D721Med (cell line): ENCODE measurements around the gene CADM1.
A peak's percentile ranks its signal among the peaks of the same experiment; 100 is the strongest.

ENCODE experiments used
- DNase-seq: peaks from one replicate; pipeline ENCODE4 v3.0.0; 2011; ENCODE audit warnings: low spot score; ENCODE audit not compliant: insufficient read length
- FAIRE-seq: peaks from 2 replicates; lab custom pipeline; 2011; peaks lifted over from hg19 to GRCh38; lab: Jason Lieb, UNC
- TF ChIP-seq, protein P1 (sequence below): IDR thresholded peaks from 2 replicates; pipeline ENCODE4 v1.5.1; 2012; ENCODE audit warnings: mild to moderate bottlenecking, control low read depth; ENCODE audit not compliant: insufficient read depth; ENCODE audit errors: missing control alignments

Gene CADM1

GRCh38 chr11:115349335-115350017 is 154.7 kb downstream of the CADM1 start:
- TF ChIP-seq, protein P1, sequence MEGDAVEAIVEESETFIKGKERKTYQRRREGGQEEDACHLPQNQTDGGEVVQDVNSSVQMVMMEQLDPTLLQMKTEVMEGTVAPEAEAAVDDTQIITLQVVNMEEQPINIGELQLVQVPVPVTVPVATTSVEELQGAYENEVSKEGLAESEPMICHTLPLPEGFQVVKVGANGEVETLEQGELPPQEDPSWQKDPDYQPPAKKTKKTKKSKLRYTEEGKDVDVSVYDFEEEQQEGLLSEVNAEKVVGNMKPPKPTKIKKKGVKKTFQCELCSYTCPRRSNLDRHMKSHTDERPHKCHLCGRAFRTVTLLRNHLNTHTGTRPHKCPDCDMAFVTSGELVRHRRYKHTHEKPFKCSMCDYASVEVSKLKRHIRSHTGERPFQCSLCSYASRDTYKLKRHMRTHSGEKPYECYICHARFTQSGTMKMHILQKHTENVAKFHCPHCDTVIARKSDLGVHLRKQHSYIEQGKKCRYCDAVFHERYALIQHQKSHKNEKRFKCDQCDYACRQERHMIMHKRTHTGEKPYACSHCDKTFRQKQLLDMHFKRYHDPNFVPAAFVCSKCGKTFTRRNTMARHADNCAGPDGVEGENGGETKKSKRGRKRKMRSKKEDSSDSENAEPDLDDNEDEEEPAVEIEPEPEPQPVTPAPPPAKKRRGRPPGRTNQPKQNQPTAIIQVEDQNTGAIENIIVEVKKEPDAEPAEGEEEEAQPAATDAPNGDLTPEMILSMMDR = no peak
- DNase-seq = no peak
- no peak for FAIRE-seq

GRCh38 chr11:115348416-115348815 is 155.8 kb downstream of the CADM1 start:
- TF ChIP-seq, protein P1 = no peak
- DNase-seq = no peak
- peak; percentile 25 for FAIRE-seq

DNA sequence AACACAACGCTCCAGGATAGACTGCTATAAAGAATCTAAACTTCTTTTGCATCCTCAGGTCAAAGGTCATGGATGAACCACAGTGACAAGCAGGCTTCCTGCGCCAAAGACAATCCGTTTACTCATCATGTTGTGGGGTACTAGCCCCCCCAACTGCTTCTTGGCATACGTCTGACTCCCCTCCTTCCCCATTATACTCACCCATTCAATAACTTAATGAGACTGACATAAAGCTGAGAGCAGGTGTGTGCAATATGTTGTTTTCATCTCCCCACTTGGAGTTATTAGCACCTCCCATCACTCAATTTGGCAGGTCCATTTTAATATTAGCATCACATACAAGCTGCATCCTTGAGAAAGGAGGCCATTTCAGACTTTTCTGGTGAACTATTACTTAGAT is 157.1 kb downstream of the CADM1 start:
- TF ChIP-seq, protein P1 = no peak
- FAIRE-seq (no peak), DNase-seq (no peak)

- TF ChIP-seq, protein P1 = no peak
- FAIRE-seq (no peak), DNase-seq (no peak)
These were observed 158.4 kb downstream of the CADM1 start for GRCh38 chr11:115345840-115346239.

DNA sequence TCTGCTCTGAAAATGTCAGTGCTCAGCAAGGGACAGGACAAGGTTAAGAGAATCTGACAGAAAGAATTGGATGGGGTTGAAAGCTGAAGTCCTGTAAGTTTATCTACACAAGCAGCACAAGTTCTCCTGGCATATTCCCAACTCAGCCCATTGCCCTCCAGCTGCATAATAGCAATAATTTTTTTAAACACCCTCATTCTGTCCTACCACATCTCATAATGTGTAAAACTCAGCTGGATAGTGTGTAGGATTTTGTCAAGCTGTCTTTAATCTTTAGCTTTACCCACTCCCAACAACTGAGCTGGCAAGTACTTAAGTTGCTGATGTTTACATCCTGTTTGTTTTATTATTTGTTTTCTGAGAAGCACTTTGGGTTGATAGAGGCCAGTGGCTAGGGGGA is 158.9 kb downstream of the CADM1 start:
- no peak for DNase-seq
- FAIRE-seq = no peak
- TF ChIP-seq, protein P1 = no peak

DNA sequence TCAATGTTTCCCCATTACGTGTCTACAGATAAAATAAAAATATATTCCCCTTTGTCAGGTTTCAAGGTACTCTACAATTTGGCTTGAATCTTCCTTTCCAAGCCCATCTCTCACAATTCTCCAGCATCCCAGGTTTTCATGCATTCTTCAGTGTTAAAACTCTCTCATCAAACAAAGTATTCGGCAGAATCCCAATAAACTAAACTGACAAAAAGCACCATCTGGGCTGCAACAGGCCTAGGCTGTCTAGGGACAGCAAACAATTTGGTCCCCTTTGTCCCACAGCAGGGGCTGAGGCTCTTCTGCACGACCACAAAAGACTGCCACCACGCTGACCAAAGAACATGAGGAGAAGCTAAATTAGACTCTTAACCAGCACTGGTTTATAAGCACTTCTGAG is 159.4 kb downstream of the CADM1 start:
- FAIRE-seq = no peak
- TF ChIP-seq, protein P1 = no peak
- DNase-seq = no peak

GRCh38 chr11:115342142-115342541 is 162.1 kb downstream of the CADM1 start:
- DNase-seq = no peak
- peak; percentile 88 for FAIRE-seq
- TF ChIP-seq, protein P1 = no peak
